Hepatocyte (in vitro differentiated cells): ENCODE data around the gene ZBTB16.

Experiments used
- EZH2phosphoT487 ChIP-seq: fragments of 200-600 bp; sonication (generic); IDR thresholded peaks from one replicate; pipeline ENCODE4 v1.6.1; 2018; ENCODE audit warnings: antibody characterized with exemption, mild to moderate bottlenecking, low read depth, moderate library complexity; ENCODE audit not compliant: unreplicated experiment, severe bottlenecking
- TF ChIP-seq, protein P1 (sequence below): fragments of 200-600 bp; sonication (generic); IDR thresholded peaks from 2 replicates; pipeline ENCODE4 v1.5.1; 2016; ENCODE audit warnings: antibody characterized with exemption, mild to moderate bottlenecking; ENCODE audit not compliant: poor library complexity

DNA sequence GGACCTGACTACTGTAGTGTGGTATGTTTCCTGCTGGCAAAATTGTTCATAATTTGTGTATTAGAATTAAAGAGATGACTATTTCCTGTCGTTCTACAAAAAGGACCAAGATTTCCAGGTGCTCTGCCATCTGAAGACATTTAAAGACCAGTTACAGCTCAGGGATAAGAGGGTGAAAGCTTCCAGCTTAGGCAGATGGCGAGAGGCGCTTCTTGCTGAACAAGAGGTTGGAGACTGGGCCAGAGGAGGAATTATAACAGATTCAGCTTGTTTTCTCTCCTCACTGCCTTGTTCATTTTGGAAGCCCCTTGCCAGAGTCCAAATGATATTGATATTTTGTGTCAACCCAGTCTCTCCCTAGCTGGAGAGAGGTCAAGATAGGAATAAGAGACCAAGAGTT lies 213.6 kb downstream of the ZBTB16 start:
- TF ChIP-seq EZH2phosphoT487: no peak
- TF ChIP-seq, protein P1, sequence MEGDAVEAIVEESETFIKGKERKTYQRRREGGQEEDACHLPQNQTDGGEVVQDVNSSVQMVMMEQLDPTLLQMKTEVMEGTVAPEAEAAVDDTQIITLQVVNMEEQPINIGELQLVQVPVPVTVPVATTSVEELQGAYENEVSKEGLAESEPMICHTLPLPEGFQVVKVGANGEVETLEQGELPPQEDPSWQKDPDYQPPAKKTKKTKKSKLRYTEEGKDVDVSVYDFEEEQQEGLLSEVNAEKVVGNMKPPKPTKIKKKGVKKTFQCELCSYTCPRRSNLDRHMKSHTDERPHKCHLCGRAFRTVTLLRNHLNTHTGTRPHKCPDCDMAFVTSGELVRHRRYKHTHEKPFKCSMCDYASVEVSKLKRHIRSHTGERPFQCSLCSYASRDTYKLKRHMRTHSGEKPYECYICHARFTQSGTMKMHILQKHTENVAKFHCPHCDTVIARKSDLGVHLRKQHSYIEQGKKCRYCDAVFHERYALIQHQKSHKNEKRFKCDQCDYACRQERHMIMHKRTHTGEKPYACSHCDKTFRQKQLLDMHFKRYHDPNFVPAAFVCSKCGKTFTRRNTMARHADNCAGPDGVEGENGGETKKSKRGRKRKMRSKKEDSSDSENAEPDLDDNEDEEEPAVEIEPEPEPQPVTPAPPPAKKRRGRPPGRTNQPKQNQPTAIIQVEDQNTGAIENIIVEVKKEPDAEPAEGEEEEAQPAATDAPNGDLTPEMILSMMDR: no peak
